Measurements from ENCODE around the gene USP12. TPM values are rescaled to one million over a fixed set of nuclear protein-coding genes. Genes with fewer than 3 reads are reported as not detected.

USP12 gene
- total and polyA plus RNA-seq, 2 experiments from 2014 or later: 18.4 to 39.3 TPM

- TF ChIP-seq REST (IDR thresholded peaks at IDR 0.05; ENCODE audit: unreplicated experiment): no peak
- TF ChIP-seq JUNB (IDR thresholded peaks at IDR 0.05; ENCODE audit: unreplicated experiment): no peak
- TF ChIP-seq CREB1 (CRISPR knock-in tag; IDR thresholded peaks at IDR 0.05; ENCODE audit: low read depth): no peak
- no peak for TF ChIP-seq STAT1 (IDR thresholded peaks at IDR 0.05; ENCODE audit: unreplicated experiment)
- no peak for TF ChIP-seq ZNF331 (CRISPR knock-in tag; IDR thresholded peaks at IDR 0.05; ENCODE audit: low read depth)
- TF ChIP-seq NANOG (IDR thresholded peaks at IDR 0.05; ENCODE audit: borderline replicate concordance): no peak
- no peak for TF ChIP-seq ZNF114 (CRISPR knock-in tag; IDR thresholded peaks at IDR 0.05)
- TF ChIP-seq CTCF (conservative IDR thresholded peaks at IDR 0.05; ENCODE audit: low read depth in 2 of 2): no peak
These were observed 128.6 kb downstream of the USP12 start (continued) for GRCh38 chr13:27043013-27043412.

GRCh38 chr13:27041341-27041740 lies 130.3 kb downstream of the USP12 start:
- DNase-seq (ENCODE audit: low spot score) (no peak), ATAC-seq (no peak)
- TF ChIP-seq ZNF331 (CRISPR knock-in tag; IDR thresholded peaks at IDR 0.05; ENCODE audit: low read depth) (no peak), EZH2 (IDR thresholded peaks at IDR 0.05; ENCODE audit: low read depth, unreplicated experiment) (no peak), EZH2phosphoT487 (IDR thresholded peaks at IDR 0.05; ENCODE audit: unreplicated experiment) (no peak), CREB1 (CRISPR knock-in tag; IDR thresholded peaks at IDR 0.05; ENCODE audit: low read depth) (no peak), REST (IDR thresholded peaks at IDR 0.05; ENCODE audit: unreplicated experiment) (no peak), POLR2AphosphoS5 (IDR thresholded peaks at IDR 0.05; ENCODE audit: low read depth) (no peak), NANOG (IDR thresholded peaks at IDR 0.05; ENCODE audit: borderline replicate concordance) (no peak), ETS1 (IDR thresholded peaks at IDR 0.05) (no peak)
- Histone ChIP-seq H3K4me2 (no peak overlapping the region), H3K4me1 (ENCODE audit: insufficient read depth) (peaks cover 13% of the 10 kb centered on the region), H3K36me3 (ENCODE audit: insufficient read depth) (no peaks in the 10 kb centered on the region), H3K27me3 (ENCODE audit: insufficient read depth) (no peaks in the 10 kb centered on the region), H3K79me2 (replicated peaks; ENCODE audit: insufficient read depth) (no peaks in the 10 kb centered on the region), H3K9me2 (ENCODE audit: insufficient read depth) (no peaks in the 10 kb centered on the region), H2AFZ (peak overlapping the region; percentile 10; the same call in 1 of the 2 replicates), H4K20me1 (replicated peaks; ENCODE audit: insufficient read depth) (no peaks in the 10 kb centered on the region), H3K4me3 (no peak overlapping the region), H3F3A (replicated peaks; ENCODE audit: low read depth) (no peaks in the 10 kb centered on the region), H3K27ac (ENCODE audit: low read depth) (peak overlapping the region; percentile 63; the same call in 1 of the 2 replicates)
- Mint-ChIP-seq H3K4me1 (peaks cover 29% of the 10 kb centered on the region), H3K36me3 (ENCODE audit: low read depth) (no peaks in the 10 kb centered on the region; the same call in 2 of the 3 replicates), H3K4me3 (no peak overlapping the region), H3K9me3 (no peaks in the 10 kb centered on the region; the same call in 2 of the 3 replicates), H3K27ac (0 out of 2 replicates have a peak overlapping the region, but pooled peaks have one; percentile 40), H3K27me3 (ENCODE audit: insufficient read depth, low read depth, poor library complexity) (peaks cover 11% of the 10 kb centered on the region)

Measured in GM23338 (cell line).